Medulla oblongata (tissue), 1 donor: ENCODE measurements around the gene PTPRN2.
"Not testable (repeated sequence)": the region's sequence is repeated elsewhere in the genome, so short reads cannot be mapped to it uniquely, and the experiment has no call there.

Experiments
- DNase-seq: peaks from one replicate; pipeline ENCODE4 v3.0.0-alpha.2; 2015; ENCODE audit errors: extremely low spot score

Gene PTPRN2

GRCh38 chr7:158385496-158386354, 201.9 kb downstream of the PTPRN2 start:
- not testable (repeated sequence) for DNase-seq

- no peak for DNase-seq
These were observed 202.9 kb downstream of the PTPRN2 start for GRCh38 chr7:158384746-158385145.

GRCh38 chr7:158383665-158384064, 204.0 kb downstream of the PTPRN2 start:
- DNase-seq, result no peak

GRCh38 chr7:158382363-158383254, 205.0 kb downstream of the PTPRN2 start:
- no peak for DNase-seq

GRCh38 chr7:158381956-158382355, 205.7 kb downstream of the PTPRN2 start:
- no peak for DNase-seq

GRCh38 chr7:158378978-158379377, 208.6 kb downstream of the PTPRN2 start:
- DNase-seq, result no peak

- no peak for DNase-seq
These were observed 209.6 kb downstream of the PTPRN2 start for GRCh38 chr7:158377800-158378623.

GRCh38 chr7:158376839-158377186, 210.8 kb downstream of the PTPRN2 start:
- not testable (repeated sequence) for DNase-seq

- not testable (repeated sequence) for DNase-seq
These were observed 211.3 kb downstream of the PTPRN2 start for GRCh38 chr7:158376146-158376838.

GRCh38 chr7:158375034-158375433, 212.6 kb downstream of the PTPRN2 start:
- DNase-seq, result no peak

GRCh38 chr7:158374586-158374985, 213.0 kb downstream of the PTPRN2 start:
- no peak for DNase-seq

GRCh38 chr7:158374146-158374545, 213.5 kb downstream of the PTPRN2 start:
- DNase-seq, result no peak

- no peak for DNase-seq
These were observed 214.0 kb downstream of the PTPRN2 start for GRCh38 chr7:158373476-158374133.

- DNase-seq, result no peak
These were observed 215.0 kb downstream of the PTPRN2 start for GRCh38 chr7:158372400-158373342.

GRCh38 chr7:158371856-158372255, 215.8 kb downstream of the PTPRN2 start:
- DNase-seq, result no peak

- DNase-seq, result no peak
These were observed 217.8 kb downstream of the PTPRN2 start for GRCh38 chr7:158369866-158370265.

- no peak for DNase-seq
These were observed 218.3 kb downstream of the PTPRN2 start for GRCh38 chr7:158369290-158369689.

- no peak for DNase-seq
These were observed 219.2 kb downstream of the PTPRN2 start for GRCh38 chr7:158368449-158368848.

- no peak for DNase-seq
These were observed 220.0 kb downstream of the PTPRN2 start for GRCh38 chr7:158367634-158367982.
